Right forelimb (tissue), 1 donor: Measurements from ENCODE around the gene FBLN7.
"Not testable (repeated sequence)": the region's sequence is repeated elsewhere in the genome, so short reads cannot be mapped to it uniquely, and the experiment has no call there.

Source experiments
- DNase-seq: peaks from one replicate; pipeline ENCODE4 v3.0.0-alpha.2; 2018

Gene FBLN7, protein sequence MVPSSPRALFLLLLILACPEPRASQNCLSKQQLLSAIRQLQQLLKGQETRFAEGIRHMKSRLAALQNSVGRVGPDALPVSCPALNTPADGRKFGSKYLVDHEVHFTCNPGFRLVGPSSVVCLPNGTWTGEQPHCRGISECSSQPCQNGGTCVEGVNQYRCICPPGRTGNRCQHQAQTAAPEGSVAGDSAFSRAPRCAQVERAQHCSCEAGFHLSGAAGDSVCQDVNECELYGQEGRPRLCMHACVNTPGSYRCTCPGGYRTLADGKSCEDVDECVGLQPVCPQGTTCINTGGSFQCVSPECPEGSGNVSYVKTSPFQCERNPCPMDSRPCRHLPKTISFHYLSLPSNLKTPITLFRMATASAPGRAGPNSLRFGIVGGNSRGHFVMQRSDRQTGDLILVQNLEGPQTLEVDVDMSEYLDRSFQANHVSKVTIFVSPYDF

DNA sequence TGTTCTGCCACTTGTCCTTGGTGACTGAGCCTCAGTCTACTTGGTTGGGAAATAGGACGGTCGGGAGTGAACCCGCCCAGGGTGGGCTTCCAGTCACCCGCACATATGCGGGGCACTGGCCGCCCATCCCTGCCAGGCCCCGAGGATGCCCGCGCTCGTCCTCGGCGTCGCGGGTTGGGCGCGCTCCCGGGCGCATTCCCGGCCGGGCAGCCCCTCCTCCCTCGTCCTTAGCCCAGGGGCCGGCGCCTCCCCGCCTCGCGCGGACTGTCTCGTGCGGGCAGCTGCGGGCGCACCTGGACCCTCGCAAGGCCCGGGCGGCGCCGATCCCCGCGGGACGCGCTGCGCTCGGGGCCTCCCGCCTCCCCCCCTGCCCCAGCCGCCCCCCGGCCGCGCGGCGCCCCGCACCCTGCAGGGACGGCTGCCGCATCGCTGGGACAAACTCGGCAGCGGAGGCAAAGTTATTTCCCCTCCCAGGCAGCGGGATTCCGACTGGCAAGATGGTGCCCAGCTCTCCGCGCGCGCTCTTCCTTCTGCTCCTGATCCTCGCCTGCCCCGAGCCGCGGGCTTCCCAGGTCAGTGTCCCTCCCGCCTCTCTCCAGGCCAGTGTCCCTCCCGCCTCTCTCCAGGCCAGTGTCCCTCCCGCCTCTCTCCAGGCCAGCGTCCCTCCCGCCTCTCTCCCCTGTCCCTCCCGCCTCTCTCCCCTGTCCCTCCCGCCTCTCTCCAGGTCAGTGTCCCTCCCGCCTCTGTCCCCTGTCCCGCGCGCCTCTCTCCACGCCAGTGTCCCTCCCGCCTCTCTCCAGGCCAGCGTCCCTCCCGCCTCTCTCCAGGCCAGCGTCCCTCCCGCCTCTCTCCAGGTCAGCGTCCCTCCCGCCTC is at the start of gene FBLN7:
Gene FBLN7 (plus strand): TSS at position 227 of the 874 bp plus-strand sequence. CDS start 271 bp downstream, at position 498.
- peak; percentile 70 for DNase-seq

DNA sequence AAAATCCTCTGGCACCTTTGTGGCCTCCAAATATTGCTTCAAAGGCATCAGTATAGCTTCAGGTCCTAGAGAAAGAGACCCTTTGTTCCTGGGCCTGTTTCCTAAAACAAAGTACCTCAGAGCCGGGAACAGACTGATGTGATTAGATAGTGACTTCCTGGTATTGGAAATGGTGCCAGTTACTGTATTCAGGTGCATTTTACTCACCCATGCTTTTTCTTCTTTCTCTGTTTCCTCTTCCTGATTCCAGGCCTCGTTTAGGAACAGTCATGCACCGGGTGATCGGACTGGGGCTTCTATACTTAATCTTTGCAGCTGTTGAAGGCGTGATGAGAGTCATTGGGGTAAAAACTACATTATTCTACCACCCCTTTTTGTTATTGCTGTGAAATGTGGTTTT is 48.8 kb upstream of the FBLN7 start:
- no peak for DNase-seq

DNA sequence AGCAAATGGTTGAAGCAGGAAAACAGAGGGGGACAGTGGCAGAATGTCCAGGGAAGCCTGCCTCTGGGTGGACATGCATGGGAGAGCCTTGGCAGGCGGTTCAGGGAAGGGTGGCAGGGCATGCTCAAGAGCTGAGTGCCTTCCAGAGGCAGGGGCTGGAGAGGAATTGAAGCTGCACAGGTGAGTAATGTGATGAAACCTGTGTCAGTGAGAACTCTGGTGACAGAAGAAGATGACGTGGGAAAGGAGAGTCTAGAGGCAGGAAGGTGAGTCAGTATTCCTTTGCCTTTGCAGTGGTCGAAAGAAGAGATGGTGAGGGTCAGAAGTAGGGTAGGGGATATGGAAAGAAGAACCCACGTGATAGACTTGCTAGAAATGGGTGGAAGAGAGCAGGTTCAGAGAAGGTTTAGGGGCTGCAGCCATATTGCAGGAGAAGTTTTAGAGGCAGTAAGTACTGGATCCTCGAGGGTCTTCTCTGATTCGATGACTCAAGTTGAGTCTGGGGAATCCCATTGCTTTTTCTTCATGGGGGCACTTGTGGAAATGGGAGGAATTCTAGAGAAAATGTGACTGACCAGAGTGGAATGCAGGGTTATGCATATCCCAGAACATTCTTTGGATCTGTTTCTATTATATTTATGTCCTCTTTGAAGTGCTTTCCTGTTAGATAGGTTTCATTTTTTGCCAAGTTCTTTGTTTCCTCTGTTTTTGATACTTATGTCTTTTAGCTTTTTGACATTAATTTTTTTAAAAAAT is 45.7 kb upstream of the FBLN7 start:
- DNase-seq = no peak

DNA sequence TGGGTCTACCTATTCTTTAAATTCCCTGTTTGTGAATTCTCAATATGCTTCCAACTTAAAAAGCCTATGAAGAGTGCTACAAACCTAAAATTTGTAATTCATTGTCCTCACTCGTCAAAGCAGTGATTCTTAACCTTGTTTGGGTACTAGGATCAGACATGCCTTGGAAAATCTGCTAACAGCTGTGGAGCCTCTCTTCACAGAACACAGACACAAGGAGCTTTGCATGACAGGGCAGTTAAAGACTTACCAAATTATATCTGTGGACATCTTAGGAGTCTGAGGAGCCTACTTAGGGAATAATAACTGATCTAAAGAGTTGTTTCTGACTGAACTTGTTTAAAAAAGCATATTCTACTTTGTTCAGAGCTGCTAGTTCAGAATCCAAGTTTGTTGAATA is 45.0 kb upstream of the FBLN7 start:
- DNase-seq = no peak

DNA sequence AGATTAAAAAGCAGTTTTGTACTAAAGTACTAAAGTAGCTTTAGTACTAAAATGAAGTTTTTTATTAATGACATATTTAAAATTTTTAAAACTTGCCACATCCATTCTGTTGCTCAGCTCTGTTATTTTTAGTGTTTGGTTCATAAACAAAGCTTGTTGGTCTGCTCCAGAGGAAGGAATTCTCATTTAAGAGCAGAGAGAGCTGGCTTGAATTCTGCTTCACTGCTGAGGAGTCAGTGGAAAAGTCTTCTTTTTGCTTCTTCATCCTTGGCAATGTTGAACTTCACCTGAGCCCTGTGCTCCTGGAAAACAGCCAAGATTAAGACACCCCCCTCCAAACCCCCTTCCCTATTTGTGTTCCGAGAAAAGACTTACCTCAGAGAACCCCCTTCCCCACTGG is 42.5 kb upstream of the FBLN7 start:
- DNase-seq = no peak

DNA sequence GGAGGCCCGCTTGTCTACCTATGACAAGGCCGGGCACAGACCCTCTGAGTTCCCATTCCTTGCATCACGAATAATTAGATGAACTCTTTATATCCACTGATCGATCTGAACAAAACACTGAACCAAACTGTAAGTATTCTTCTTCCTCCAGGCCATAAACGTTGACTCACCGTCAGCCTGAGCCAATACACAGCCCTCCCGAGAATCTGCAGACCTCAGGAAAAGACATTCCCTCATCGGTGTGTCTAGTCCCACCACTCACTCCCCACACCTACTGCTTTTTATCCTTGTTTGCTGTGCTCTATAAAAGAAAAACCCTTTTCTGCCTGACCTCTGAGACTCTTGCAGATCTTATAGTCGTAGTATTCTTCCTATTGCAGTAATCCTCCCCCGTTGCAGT is 42.1 kb upstream of the FBLN7 start:
- DNase-seq = no peak

DNA sequence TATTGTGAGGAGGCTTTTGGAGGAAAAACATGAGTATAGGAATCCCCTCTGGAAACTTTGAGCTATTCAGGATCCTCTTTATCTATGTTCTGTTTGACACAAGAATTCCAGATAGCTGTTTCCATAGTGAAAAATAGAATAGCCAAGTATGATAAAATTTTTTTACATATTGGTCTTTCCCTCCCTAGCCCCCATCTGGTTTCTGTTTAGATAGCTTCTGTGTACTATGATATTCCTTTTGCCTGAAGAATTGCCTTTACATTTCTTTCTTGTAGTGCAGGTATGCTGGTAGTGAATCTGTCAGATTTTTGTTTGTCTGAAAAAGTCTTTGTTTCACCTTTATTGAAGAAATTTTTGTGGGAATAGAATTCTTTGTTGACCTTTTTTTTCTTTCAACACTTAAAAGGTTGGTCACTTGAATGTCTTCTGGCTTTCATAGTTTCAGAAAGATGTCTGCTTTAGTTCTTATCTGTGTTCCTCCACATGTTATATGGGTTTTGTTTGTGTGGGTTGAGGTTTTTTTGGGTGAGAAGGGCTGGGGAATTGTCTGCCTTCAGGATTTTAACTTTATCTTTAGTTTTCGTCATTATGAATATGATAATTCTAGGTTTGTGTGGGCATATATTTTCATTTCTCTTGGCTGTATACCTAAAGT is 29.9 kb upstream of the FBLN7 start:
- no peak for DNase-seq

DNA sequence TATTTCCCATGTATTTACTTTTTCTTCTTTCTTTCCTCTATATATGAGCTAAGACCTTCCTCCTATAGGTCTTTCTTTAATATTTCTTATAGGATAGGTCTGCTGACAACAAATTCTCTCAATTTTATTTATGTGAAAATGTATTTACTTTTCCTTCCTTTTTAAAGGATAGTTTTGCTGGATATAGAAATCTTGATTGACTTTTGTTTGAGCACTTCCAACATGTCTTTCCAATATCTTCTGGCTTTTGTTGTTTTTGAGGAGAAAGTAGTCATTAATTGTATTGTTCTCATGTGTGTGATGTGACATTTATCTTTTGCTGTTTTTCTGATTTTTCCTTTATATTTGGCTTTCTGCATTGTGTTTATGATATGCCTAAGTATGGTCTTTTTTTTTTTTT is 28.9 kb upstream of the FBLN7 start:
- DNase-seq = no peak

DNA sequence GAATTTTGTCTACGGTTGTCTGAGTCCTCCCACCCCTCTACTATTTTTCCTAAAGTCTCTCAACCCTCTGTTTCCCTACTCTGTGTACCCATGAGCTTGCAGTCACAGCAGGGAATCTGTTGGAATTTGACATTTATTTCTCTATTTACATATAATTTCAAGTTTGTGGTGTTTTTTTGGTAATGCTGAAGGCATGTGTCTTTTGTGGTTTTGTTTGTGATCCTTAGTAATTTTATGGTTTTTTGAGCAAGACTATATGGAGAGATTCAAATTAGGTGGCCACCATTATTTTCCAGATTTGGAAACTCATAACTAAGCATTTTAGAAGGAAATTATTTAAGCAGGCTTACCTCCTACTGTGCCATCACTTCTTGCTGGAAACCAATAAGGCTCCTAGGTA is 27.2 kb upstream of the FBLN7 start:
- DNase-seq = no peak

DNA sequence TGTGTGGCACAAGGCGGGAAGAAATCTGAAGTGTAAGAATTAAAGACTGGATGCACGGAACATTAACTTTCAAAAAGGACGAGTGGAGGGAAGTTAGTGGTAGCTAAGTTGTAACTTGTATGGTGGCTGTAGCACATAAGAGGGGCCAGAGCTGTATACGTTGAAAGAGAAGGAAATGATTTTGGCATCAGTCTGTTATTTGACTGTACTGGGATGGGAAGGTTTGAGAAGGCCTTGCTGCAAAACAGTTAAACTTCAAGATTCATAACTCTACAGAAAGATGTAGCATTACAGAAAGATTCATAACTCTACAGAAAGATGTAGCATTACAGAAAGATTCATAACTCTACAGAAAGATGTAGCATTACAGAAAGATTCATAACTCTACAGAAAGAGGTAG is 24.8 kb upstream of the FBLN7 start:
- DNase-seq = not testable (repeated sequence)

DNA sequence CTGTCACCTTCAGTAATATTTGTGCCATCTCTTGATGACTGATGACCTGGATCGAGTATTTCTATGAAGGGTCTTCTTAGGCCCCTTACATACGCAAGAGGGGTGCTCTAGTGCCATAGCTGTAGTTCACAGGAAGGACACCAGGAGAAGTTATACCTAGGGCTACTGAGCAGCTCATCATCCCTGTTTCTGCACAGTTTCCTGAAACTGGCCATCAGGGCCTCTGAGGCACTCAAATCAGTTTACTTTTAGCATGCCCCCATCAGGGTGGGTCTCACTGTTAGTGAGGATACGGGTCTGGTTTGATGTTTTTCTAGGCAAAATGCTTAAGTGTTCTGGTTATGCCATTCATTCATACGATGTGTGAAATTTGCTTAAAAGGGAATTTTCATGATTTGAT is 20.0 kb upstream of the FBLN7 start:
- no peak for DNase-seq

DNA sequence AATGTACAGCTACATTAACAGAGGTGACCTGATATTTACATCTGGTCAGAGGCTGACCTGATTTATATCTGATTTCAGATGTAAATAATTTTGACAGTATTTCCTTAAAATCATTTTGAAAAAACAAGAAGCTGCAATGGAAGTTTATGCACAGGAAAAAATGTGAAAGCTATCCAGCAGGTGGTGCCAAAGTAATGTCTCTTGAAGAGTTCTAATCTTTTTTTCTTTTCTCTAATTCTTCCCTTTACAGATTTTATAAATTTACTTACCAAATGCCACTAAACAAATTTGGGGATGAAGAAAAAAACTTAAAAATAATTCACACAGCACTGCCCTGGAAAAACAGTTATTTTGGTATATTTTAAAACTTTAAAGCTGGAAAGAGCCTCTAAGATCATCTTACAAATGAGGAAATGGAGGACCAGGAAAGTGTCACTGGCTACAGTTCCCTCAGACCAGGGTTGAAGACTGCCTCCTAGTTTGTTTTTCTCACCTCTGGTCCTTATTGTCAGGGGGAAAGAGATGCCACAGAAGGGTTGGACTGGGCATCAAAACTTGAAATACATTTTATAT is 16.4 kb upstream of the FBLN7 start:
- DNase-seq = no peak

DNA sequence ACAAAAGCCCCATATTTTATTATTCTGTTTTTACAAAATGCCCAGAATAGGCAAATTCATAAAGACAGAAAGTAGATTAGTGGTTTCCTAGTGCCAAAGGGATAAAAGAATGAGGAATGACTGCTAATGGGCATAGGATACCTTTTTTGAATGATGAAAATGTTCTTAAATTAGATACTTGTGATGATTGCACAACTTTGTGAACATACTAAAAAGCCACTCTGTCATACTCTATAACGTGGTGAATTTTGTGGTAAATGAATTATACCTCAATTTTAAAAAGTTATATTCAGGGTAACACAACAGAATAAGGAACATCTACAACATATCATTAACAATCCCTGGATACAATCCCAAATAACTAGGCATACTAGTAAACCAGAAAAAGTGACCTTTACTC is 9.1 kb upstream of the FBLN7 start:
- DNase-seq = no peak

DNA sequence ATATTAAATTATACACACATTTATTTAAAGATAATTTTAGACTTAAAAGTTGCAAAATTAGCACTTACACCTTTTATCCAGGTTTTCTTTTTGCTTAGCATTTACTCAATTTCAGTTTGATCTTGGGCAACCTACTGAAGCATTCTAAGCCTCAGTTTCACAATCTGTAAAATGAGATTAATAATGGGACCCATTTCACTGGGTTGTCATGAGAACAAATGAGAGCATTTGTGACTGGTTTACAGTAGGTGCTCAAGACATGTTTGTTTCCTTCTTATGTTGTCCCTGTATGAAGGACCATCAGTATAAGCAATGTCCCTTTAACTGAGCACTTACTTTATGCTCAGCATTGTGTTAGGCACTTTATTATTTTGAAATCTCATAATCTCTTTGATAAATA is 4.8 kb upstream of the FBLN7 start:
- DNase-seq = no peak

DNA sequence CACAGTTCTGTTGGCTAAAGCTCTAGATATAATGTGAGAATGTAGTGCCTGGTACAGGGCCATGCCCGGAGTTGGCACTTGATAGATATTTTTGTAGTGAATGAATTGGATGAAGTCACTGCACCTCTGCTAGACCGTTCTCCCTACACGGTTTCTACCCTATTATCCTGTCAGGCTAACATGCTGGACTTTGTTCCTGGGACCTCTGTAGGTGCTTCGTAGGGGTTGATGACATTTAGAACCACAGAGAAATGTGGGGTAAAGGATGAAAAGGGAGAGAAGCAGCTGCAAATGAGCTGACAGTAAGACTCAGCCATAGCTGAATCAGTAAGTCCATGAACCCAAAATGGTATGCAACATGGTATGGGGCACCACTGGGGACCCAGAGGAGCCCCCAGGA is 4.1 kb upstream of the FBLN7 start:
- no peak for DNase-seq

DNA sequence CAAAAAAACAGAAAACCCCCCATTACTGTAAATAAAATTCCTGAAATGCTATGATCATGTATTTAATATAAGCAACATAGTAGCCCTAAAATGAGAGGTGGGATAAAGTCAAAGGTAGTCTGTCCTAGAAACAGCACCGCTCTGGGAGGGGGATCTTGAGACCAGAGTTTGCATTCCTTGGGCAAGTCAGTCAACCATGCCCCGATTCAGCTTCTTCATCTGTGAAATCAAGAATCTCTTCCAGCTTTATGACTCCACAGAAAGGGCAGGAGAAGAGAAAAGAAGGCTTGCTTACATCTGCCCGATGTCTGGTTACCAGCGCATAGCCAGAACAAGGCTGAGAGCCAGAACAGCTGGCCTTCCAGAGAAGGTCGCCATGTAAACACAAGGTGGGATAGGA is 2.1 kb upstream of the FBLN7 start:
- DNase-seq = no peak

DNA sequence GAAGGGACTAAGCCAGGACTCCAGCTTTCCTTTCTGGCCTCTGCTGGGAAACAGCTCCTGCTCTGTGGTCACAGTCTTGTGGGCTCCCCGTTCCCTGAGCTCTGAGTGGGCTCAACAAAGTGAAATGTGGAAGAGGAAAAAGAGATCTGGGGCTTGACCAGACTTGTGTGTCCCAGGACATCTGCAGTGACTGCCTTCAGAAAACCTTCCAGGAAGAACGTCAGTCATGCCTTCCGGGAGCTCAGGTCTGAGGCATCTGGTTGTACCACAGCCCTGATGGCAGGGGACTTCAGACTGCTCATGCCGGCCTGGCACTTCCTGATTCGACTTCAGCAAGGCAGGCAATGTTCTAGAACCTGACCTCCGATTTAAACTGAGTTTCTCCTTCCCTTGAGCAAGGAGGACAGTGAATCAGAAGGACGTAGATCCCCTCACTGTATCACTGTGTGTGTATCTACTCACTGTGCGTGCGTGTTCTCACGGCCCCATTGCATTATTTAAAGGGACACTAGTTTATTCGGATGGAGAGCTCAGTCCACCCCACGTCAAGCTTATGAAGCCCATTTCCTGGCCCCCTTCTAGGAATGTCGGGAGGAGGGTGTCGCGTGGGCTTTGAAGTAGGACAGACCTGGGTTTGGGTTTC is 548 bp upstream of the FBLN7 start:
- no peak for DNase-seq

DNA sequence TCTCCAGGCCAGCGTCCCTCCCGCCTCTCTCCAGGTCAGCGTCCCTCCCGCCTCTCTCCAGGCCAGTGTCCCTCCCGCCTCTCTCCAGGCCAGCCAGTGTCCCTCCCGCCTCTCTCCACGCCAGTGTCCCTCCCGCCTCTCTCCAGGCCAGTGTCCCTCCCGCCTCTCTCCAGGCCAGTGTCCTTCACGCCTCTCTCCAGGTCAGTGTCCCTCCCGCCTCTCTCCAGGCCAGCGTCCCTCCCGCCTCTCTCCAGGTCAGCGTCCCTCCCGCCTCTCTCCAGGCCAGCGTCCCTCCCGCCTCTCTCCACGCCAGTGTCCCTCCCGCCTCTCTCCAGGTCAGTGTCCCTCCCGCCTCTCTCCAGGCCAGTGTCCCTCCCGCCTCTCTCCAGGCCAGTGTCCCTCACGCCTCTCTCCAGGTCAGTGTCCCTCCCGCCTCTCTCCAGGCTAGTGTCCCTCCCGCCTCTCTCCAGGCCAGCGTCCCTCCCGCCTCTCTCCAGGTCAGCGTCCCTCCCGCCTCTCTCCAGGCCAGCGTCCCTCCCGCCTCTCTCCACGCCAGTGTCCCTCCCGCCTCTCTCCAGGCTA is 939 bp downstream of the FBLN7 start:
- DNase-seq = not testable (repeated sequence)

DNA sequence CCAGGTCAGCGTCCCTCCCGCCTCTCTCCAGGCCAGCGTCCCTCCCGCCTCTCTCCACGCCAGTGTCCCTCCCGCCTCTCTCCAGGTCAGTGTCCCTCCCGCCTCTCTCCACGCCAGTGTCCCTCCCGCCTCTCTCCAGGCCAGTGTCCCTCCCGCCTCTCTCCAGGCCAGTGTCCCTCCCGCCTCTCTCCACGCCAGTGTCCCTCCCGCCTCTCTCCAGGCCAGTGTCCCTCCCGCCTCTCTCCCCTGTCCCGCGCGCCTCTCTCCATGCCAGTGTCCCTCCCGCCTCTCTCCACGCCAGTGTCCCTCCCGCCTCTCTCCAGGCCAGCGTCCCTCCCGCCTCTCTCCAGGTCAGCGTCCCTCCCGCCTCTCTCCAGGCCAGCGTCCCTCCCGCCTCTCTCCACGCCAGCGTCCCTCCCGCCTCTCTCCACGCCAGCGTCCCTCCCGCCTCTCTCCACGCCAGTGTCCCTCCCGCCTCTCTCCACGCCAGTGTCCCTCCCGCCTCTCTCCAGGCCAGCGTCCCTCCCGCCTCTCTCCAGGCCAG is 1.5 kb downstream of the FBLN7 start:
- not testable (repeated sequence) for DNase-seq

DNA sequence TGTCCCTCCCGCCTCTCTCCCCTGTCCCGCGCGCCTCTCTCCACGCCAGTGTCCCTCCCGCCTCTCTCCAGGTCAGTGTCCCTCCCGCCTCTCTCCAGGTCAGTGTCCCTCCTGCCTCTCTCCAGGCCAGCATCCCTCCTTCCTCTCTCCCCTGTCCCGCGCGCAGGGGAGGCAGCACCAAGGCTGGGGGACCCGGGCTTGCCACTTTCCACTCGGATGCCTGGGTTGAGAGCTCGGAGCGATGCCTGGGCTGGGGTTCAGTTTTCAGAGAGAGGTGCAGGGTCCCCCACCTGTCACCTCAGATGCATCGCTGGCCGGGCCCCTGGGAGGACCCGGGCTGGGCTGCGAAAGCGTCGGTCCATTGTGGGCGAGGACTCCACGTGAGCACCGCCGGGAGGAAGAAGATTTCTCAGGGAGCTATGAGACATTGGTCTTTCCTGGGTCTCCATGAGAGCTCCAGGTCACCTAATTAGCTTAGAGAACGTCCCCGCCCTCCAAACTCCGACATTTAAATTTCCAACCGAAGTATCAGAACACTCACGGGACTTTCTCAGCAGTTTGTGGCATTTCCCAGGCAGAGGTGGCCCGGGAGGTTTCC is 2.1 kb downstream of the FBLN7 start:
- DNase-seq = no peak
